Measurements from ENCODE around the gene STYX.
"Not testable (repeated sequence)": the region's sequence is repeated elsewhere in the genome, so short reads cannot be mapped to it uniquely, and the experiment has no call there.

DNA sequence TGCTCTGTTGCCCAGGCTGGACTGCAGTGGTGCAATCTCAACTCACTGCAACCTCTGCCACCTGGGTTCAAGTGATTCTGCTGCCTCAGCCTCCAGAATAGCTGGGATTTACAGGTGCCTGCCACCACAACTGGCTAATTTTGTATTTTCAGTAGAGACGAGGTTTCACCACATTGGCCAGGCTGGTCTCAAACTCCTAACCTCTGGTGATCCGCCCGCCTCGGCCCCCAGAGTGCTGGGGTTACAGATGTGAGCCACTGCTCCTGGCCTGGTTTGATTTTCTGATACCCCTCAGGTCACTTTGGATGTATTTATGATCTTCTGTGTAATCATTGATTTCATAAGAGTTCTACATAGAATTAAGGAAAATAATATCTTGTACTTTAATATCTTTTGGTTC is 33.0 kb downstream of the STYX start:
- not testable (repeated sequence) for TF ChIP-seq POLR2A, POLR2AphosphoS5, TAF1 (IDR thresholded peaks at IDR 0.05; ENCODE audit: low read depth, low read length)
